ENCODE results near the gene ASCC3.

- TF ChIP-seq CTCF (IDR thresholded peaks at IDR 0.05) = no peak
- no peak for TF ChIP-seq POLR2A (IDR thresholded peaks at IDR 0.05)
- no peak for TF ChIP-seq POLR2AphosphoS5 (IDR thresholded peaks at IDR 0.05)
- no peak for TF ChIP-seq EP300 (IDR thresholded peaks at IDR 0.05)
These were observed 207.5 kb downstream of the ASCC3 start for GRCh38 chr6:100673641-100674040.
